A673 (cell line): ENCODE results near the gene MUC15.

ENCODE experiments used
- EZH2 ChIP-seq: fragments of 200-600 bp; sonication (generic); IDR thresholded peaks from 2 replicates; pipeline ENCODE4 v1.6.1; 2017; ENCODE audit warnings: borderline replicate concordance, low read depth, mild to moderate bottlenecking, mixed read lengths, antibody characterized with exemption, low read length; ENCODE audit not compliant: poor library complexity, severe bottlenecking
- TF ChIP-seq, protein P1 (sequence below): fragments of 300-800, 200-600 bp; sonication (generic); conservative IDR thresholded peaks from 2 replicates; pipeline ENCODE4 v1.5.1; 2017; ENCODE audit warnings: low read depth, mild to moderate bottlenecking, antibody characterized with exemption, low read length, moderate library complexity, mixed read lengths

DNA sequence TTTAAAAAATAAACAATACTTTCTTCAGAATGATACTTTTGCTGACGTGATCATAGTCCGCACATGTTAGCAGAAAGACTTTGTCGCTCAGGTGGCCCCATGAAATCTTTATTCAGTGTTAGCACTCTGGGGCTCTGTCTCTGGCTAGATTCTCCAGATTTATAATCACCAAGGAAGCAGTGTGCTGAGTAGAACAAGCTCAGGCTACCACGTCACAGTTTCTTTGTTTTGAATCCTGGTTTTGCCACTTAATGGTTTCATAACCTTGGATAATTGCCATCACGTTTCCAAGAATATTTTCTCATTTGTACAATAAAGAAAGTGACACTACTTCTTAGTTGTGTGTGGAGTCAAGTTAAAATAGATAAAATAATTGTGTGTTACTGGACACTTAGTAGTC lies 3.9 kb upstream of the MUC15 start:
- TF ChIP-seq EZH2 = no peak
- TF ChIP-seq, protein P1, sequence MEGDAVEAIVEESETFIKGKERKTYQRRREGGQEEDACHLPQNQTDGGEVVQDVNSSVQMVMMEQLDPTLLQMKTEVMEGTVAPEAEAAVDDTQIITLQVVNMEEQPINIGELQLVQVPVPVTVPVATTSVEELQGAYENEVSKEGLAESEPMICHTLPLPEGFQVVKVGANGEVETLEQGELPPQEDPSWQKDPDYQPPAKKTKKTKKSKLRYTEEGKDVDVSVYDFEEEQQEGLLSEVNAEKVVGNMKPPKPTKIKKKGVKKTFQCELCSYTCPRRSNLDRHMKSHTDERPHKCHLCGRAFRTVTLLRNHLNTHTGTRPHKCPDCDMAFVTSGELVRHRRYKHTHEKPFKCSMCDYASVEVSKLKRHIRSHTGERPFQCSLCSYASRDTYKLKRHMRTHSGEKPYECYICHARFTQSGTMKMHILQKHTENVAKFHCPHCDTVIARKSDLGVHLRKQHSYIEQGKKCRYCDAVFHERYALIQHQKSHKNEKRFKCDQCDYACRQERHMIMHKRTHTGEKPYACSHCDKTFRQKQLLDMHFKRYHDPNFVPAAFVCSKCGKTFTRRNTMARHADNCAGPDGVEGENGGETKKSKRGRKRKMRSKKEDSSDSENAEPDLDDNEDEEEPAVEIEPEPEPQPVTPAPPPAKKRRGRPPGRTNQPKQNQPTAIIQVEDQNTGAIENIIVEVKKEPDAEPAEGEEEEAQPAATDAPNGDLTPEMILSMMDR = no peak
